Upper lobe of left lung (tissue), 6 donors: ENCODE measurements around the gene HPN. TPM values are rescaled to one million over a fixed set of nuclear protein-coding genes. Genes with fewer than 3 reads are reported as not detected.

Source experiments
- ATAC-seq, 2 donors: fragments of 200-7000 bp; cut with Tn5 transposase; one replicate each; pipeline ENCODE4 v1.9.1; 2022; ENCODE audit warnings: mild to moderate bottlenecking in 2 of 2, moderate library complexity in 2 of 2; ENCODE audit not compliant: low FRiP score in 2 of 2
- DNase-seq, 2 donors: peaks; one replicate each; pipeline ENCODE4 v3.0.0-alpha.2; 2019 to 2020
- H3K27ac ChIP-seq, 4 donors: fragments of 200-600 bp; sonication (generic); one replicate each; pipeline ENCODE4 v1.5.1; 2016 to 2019
- H3K27me3 ChIP-seq, 4 donors: fragments of 200-600 bp; sonication (generic); one replicate each; pipeline ENCODE4 v1.5.1; 2017 to 2019
- H3K36me3 ChIP-seq, 4 donors: fragments of 200-600 bp; sonication (generic); one replicate each; pipeline ENCODE4 v1.5.1; 2016 to 2019
- H3K4me1 ChIP-seq, 4 donors: fragments of 200-600 bp; sonication (generic); one replicate each; pipeline ENCODE4 v1.5.1; 2018 to 2019
- H3K4me3 ChIP-seq, 4 donors: fragments of 200-600 bp; sonication (generic); one replicate each; pipeline ENCODE4 v1.5.1; 2017 to 2019; ENCODE audit warnings: mild to moderate bottlenecking in 2 of 4, moderate library complexity in 1 of 4
- H3K9me3 ChIP-seq, 4 donors: fragments of 200-600 bp; sonication (generic); one replicate each; pipeline ENCODE4 v1.5.1; 2018 to 2019
- EP300 ChIP-seq, 4 donors: sonication (generic); formaldehyde crosslinking; IDR thresholded peaks; one replicate each; pipeline ENCODE4 v1.5.1; 2017; ENCODE audit warnings: antibody characterized with exemption in 4 of 4, control low read depth in 2 of 4
- POLR2A ChIP-seq, 4 donors: fragments of 450-650 bp; IDR thresholded peaks; one replicate each; pipeline ENCODE4 v1.5.1; 2016 to 2017; ENCODE audit warnings: antibody characterized with exemption in 4 of 4, mild to moderate bottlenecking in 2 of 4
- POLR2AphosphoS5 ChIP-seq, 2 donors: sonication (generic); formaldehyde crosslinking; IDR thresholded peaks; one replicate each; pipeline ENCODE4 v1.5.1; 2017; ENCODE audit warnings: antibody characterized with exemption in 2 of 2
- WGBS, 2 donors: methylation state at CpG; one replicate each; pipeline ENCODE4 v1.1.5; 2017 to 2018; 5-methylcytosine and 5-hydroxymethylcytosine counted together
- total RNA-seq, 6 donors: library from RNA; depleted of rRNA in 4 of 6; stranded (reverse); fragments of >200 nt in 4 of 6; gene quantifications; one replicate each; pipeline versions ENCODE4 v1.1.0 to v1.2.1, GENCODE V29; 2016 to 2021
- TF ChIP-seq, protein P1 (sequence below), 6 experiments: fragments of 450-650 bp in 4 of 6; fragments of 200-600 bp in 2 of 6; sonication (generic) in 2 of 6; IDR thresholded peaks; one replicate each; pipeline ENCODE4 v1.5.1; 2016 to 2019; ENCODE audit warnings: antibody characterized with exemption in 6 of 6
- donor health status: DM: no; HTN: no; CAD: no; lungs with moderate emphysema.
- donor health status: DM: no; HTN: yes; CAD: no; lungs with severe emphysema.

The HPN gene
- total RNA-seq, 6 donors from 2014 or later = 15.9 to 54.5 (median 41.1) TPM

DNA sequence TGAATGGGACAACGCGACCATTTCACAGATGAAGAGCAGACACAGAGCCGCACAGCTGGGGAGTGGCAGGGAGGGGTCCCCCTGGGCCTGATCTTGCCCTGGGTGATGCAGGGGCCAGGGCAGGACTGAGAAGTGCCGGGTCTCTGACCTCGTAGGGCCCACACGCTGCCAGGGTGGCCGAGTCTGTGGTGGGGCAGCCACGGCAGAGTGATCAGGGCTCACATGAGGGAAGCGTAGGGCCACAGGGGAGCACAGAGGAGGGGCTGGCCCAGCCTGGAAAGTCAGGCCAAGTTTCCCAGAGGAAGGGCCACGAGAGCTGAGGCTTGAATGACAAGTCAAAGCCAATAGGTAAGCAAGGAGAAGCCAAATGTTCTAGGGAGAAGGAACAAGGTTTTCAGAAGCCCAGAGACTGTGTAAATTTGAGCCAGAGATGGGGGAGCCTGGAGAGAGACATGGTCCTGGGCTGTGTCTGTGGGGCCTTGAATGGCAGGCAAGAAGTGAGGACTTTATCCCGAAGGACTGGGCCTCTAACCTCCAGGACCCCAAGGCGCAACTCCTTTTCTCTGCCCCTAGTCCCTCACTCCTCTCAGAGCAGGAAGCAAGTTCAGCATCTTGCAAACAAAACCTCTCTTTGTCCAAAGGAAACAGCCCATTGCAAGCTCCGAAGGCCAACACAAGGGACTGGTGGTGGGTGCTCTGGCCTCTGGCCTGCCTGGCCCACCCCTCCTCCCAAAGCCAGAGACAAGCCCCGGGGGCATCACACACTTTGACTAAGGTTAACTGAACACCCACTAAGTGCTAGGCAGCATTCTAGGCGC lies 42.4 kb downstream of the HPN start:
- DNase-seq (peak in 1 of 2 donors; percentile 62), ATAC-seq (no peak)
- H3K9me3 ChIP-seq = no peaks in the 10 kb centered on the region
- no peak overlapping the region for H3K4me3 ChIP-seq
- no peak overlapping the region for H3K27ac ChIP-seq
- no peaks in the 10 kb centered on the region for H3K4me1 ChIP-seq
- H3K27me3 ChIP-seq = no peaks in the 10 kb centered on the region
- no peak for TF ChIP-seq POLR2A (IDR thresholded peaks at IDR 0.05)
- TF ChIP-seq, protein P1, sequence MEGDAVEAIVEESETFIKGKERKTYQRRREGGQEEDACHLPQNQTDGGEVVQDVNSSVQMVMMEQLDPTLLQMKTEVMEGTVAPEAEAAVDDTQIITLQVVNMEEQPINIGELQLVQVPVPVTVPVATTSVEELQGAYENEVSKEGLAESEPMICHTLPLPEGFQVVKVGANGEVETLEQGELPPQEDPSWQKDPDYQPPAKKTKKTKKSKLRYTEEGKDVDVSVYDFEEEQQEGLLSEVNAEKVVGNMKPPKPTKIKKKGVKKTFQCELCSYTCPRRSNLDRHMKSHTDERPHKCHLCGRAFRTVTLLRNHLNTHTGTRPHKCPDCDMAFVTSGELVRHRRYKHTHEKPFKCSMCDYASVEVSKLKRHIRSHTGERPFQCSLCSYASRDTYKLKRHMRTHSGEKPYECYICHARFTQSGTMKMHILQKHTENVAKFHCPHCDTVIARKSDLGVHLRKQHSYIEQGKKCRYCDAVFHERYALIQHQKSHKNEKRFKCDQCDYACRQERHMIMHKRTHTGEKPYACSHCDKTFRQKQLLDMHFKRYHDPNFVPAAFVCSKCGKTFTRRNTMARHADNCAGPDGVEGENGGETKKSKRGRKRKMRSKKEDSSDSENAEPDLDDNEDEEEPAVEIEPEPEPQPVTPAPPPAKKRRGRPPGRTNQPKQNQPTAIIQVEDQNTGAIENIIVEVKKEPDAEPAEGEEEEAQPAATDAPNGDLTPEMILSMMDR (IDR thresholded peaks at IDR 0.05) = no peak
- TF ChIP-seq EP300 (IDR thresholded peaks at IDR 0.05) = no peak
- no peak for TF ChIP-seq POLR2AphosphoS5 (IDR thresholded peaks at IDR 0.05)
- H3K36me3 ChIP-seq = no peaks in the 10 kb centered on the region
- WGBS, 2 donors = 81 to 87% methylated on average over 9 to 15 of the region's 15 CpGs

DNA sequence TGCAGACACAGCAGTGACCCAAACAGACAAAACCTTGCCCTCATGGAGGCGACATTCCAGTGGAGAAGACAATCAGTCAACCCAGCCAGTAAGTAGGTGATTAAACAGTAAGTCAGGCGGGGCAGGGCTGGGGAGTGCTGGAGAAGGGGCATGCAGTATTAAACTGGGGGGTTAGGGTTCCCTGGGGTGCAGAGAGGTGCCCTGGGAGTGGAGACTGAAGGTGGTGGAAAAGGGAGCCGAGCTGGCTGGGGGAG lies 42.9 kb downstream of the HPN start:
- WGBS, 2 donors = 92 to 95% methylated on average over 3 of the region's 3 CpGs
- H3K4me1 ChIP-seq = no peaks in the 10 kb centered on the region
- no peak overlapping the region for H3K4me3 ChIP-seq
- no peaks in the 10 kb centered on the region for H3K27me3 ChIP-seq
- no peak overlapping the region for H3K27ac ChIP-seq
- no peaks in the 10 kb centered on the region for H3K36me3 ChIP-seq
- ATAC-seq = no peak
- no peaks in the 10 kb centered on the region for H3K9me3 ChIP-seq
- TF ChIP-seq EP300 (IDR thresholded peaks at IDR 0.05) (no peak), POLR2A (IDR thresholded peaks at IDR 0.05) (no peak), POLR2AphosphoS5 (IDR thresholded peaks at IDR 0.05) (no peak)
- TF ChIP-seq, protein P1 (IDR thresholded peaks at IDR 0.05) = no peak
- DNase-seq = no peak

DNA sequence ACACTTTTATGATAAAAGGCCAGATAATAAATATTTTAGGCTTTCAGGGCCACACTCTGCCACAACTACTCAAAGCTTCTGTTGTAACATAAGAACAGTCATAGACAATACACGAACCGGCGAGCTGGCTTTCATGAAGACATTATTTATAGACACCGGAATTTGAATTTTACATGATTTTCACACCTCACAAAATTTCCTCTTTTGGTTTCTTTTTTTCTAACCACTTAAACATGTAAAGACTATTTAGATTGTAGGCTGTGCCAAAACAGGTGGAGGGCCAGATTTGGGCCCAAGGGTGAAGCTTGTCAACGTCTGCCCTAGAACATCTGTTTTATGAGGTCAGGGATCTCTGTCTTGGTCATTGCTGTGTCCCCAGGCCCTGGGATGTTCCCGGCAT lies 44.4 kb downstream of the HPN start:
- no peak for DNase-seq
- no peaks in the 10 kb centered on the region for H3K9me3 ChIP-seq
- H3K4me1 ChIP-seq = peaks cover 7 to 10% (median 9%) of the 10 kb centered on the region in 4 donors
- WGBS, 2 donors = 72 to 79% methylated on average over 6 of the region's 6 CpGs
- no peaks in the 10 kb centered on the region for H3K27me3 ChIP-seq
- no peak for TF ChIP-seq POLR2AphosphoS5 (IDR thresholded peaks at IDR 0.05)
- TF ChIP-seq, protein P1 (IDR thresholded peaks at IDR 0.05) = no peak
- no peaks in the 10 kb centered on the region for H3K36me3 ChIP-seq
- H3K4me3 ChIP-seq = no peak overlapping the region
- no peak overlapping the region for H3K27ac ChIP-seq
- no peak for ATAC-seq

DNA sequence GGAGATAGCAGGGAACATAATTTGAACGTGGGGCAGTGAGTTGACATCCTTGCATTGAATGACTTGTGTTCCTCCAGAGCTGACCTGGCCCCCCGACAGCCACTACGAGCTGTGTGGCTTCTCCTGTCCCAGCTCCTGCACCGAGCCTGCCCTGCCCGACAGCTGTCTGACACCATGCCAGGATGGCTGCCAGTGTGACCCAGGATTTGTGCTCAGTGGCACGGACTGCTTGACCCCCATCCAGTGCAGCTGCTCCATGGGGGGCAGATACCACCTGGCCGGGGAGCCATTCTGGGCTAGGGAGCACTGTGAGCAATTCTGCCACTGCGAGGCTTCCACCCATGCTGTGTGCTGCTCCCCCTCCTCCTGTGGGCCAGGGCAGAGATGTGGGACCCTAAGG lies 44.9 kb downstream of the HPN start:
- no peaks in the 10 kb centered on the region for H3K27me3 ChIP-seq
- H3K4me1 ChIP-seq = peaks cover 8 to 12% (median 9%) of the 10 kb centered on the region in 4 donors
- DNase-seq (peak in 1 of 2 donors; percentile 54), ATAC-seq (no peak)
- H3K36me3 ChIP-seq = no peaks in the 10 kb centered on the region
- H3K27ac ChIP-seq = no peak overlapping the region
- WGBS, 2 donors = 50 to 83% methylated on average over 1 to 7 of the region's 8 CpGs
- no peaks in the 10 kb centered on the region for H3K9me3 ChIP-seq
- TF ChIP-seq EP300 (IDR thresholded peaks at IDR 0.05) (no peak), POLR2AphosphoS5 (IDR thresholded peaks at IDR 0.05) (no peak), POLR2A (IDR thresholded peaks at IDR 0.05) (no peak)
- TF ChIP-seq, protein P1 (IDR thresholded peaks at IDR 0.05) = no peak
- H3K4me3 ChIP-seq = no peak overlapping the region

DNA sequence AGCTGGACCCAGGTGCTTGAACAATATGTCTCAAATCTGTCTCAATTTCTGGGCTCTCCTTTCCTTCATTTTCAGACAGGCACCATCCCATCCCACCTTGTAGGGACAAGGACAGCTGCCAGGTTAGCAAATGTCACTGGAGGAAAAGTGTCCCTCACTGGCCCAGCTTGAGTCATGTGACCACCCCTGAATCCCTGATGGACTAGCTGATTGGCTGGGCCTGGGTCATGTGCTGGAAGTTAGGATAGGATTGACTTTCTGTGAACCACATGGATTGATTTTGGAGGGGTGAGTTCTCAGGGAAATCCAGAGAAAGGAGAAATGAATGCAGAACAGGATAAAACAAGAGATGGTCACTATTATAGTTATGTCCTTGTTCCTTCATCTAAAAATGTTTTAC lies 45.9 kb downstream of the HPN start:
- Histone ChIP-seq H3K27me3 (no peaks in the 10 kb centered on the region), H3K27ac (no peak overlapping the region), H3K4me1 (peaks cover 8 to 12% (median 9%) of the 10 kb centered on the region in 4 donors), H3K4me3 (no peak overlapping the region), H3K36me3 (no peaks in the 10 kb centered on the region), H3K9me3 (no peaks in the 10 kb centered on the region)
- TF ChIP-seq, protein P1 (IDR thresholded peaks at IDR 0.05) = no peak
- TF ChIP-seq EP300 (IDR thresholded peaks at IDR 0.05) = no peak
- TF ChIP-seq POLR2A (IDR thresholded peaks at IDR 0.05) = no peak
- no peak for TF ChIP-seq POLR2AphosphoS5 (IDR thresholded peaks at IDR 0.05)
- no peak for DNase-seq
- no peak for ATAC-seq
